Measurements from ENCODE around the gene APEX1.

DNA sequence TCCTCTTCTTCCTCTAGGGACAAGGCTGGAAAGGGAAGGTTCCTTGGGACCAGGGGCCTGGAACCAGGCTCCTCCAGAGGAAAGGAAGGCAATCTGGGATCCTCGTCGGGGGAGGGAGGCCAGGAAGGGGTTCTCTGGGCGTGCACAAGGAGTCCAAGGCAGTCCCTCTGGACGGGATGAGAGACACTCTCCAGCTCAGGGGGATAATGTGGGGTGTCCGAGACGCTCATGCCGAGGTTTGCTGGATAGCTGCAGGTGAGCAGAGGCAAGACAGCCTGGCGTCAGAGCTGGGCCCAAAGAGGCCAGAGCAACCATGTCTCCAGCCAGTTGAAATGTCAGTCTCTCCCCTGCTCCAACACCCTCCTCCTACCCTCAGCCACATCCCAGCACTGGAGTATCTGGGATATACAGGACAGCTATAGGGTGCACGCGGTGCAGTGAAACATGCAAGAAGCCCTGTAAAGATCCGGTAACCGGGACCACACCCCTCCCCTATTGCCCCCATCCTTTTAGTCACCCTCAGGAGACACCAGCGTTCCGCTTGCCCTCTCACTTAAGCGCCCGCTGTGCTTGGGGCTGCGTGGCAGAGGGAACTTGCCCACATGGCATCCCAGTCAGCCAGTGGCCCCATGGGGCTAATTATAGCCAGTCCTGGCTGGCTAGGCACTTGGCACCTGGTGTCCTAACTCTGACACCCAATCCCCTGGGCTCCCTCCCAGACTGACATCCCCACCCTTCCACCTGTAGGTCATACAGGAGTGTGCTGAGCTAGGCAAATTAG is 19.3 kb upstream of the APEX1 start, which contains the start of gene KLHL33:
- TF ChIP-seq, protein P1, sequence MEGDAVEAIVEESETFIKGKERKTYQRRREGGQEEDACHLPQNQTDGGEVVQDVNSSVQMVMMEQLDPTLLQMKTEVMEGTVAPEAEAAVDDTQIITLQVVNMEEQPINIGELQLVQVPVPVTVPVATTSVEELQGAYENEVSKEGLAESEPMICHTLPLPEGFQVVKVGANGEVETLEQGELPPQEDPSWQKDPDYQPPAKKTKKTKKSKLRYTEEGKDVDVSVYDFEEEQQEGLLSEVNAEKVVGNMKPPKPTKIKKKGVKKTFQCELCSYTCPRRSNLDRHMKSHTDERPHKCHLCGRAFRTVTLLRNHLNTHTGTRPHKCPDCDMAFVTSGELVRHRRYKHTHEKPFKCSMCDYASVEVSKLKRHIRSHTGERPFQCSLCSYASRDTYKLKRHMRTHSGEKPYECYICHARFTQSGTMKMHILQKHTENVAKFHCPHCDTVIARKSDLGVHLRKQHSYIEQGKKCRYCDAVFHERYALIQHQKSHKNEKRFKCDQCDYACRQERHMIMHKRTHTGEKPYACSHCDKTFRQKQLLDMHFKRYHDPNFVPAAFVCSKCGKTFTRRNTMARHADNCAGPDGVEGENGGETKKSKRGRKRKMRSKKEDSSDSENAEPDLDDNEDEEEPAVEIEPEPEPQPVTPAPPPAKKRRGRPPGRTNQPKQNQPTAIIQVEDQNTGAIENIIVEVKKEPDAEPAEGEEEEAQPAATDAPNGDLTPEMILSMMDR (IDR thresholded peaks at IDR 0.05; ENCODE audit: low read depth, low read length, poor library complexity, severe bottlenecking), result no peak
- TF ChIP-seq EZH2phosphoT487 (IDR thresholded peaks at IDR 0.05; ENCODE audit: borderline replicate concordance, low read length), result no peak
